ELF-1 (cell line): ENCODE results near the gene TXNL4A.
"Not testable (repeated sequence)": the region's sequence is repeated elsewhere in the genome, so short reads cannot be mapped to it uniquely, and the experiment has no call there.

Experiments used
- DNase-seq: peaks from one replicate; pipeline ENCODE4 v3.0.0-alpha.2; 2016; ENCODE audit warnings: low read depth, low spot score

The TXNL4A gene, protein sequence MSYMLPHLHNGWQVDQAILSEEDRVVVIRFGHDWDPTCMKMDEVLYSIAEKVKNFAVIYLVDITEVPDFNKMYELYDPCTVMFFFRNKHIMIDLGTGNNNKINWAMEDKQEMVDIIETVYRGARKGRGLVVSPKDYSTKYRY

GRCh38 chr18:79988451-79989194 is at the start of gene TXNL4A:
TXNL4A (minus strand) TSS chr18:79988563; CDS start chr18:79988392, 171 bp downstream.
- peak; percentile 70 for DNase-seq

DNA sequence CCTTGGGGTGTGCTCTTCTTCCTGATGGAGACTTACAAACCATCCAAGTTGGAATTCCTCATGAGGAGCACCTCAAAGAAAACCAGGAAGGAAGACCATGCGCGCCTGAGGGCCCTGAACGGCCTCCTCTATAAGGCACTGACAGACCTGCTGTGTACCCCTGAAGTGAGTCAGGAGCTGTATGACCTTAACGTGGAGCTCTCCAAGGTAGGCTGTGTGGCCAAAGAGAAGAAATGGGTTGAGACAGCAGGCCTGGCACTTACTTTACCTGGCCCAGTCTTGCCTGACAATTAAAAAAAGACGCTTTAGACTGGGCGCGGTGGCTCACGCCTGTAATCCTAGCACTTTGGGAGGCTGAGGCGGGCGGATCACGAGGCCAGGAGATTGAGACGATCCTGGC is 48.9 kb upstream of the TXNL4A start:
- peak; percentile 10 for DNase-seq

- DNase-seq = no peak
Measured at GRCh38 chr18:80035997-80036396, 47.6 kb upstream of the TXNL4A start.

GRCh38 chr18:80034852-80035406 is 46.6 kb upstream of the TXNL4A start:
- DNase-seq = no peak

DNA sequence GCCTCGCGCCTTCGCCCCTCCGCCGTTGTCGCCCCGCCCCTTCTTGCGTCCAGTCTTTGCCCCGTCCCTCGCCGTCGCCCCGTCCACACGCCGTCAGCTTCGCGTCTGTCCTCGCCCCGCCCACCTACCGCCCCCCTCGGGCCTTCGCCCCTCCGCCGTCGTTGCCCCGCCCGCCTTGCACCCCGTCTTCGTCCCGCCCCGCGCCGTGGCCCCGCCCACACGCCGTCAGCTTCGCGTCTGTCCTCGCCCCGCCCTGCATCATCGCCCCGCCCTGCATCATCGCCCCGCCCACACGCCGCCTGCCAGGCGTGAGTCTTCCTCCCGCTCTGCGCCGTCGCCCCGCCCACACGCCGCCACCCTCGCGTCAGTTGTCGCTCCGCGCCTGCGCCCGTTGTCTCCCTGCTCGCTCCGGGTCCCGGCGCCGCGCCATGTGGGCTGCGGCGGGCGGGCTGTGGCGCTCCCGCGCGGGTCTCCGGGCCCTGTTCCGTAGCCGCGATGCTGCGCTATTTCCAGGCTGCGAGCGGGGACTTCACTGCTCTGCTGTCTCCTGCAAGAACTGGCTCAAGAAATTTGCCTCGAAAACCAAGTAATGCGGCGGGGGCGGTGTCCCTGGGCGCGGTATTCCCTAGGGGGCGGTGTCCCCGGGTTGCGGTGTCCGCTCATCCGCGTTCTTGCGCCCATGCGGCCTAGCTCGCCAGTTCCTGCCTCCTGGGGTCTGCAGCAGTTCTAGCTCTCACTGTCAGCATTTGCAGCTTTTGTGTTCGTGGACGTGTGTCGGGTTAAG is 45.9 kb upstream of the TXNL4A start, which contains the start of gene RBFA:
Gene RBFA (plus strand): TSS at position 367 of the 784 bp plus-strand sequence. CDS start 62 bp downstream, at position 429.
- DNase-seq = peak; percentile 94

DNA sequence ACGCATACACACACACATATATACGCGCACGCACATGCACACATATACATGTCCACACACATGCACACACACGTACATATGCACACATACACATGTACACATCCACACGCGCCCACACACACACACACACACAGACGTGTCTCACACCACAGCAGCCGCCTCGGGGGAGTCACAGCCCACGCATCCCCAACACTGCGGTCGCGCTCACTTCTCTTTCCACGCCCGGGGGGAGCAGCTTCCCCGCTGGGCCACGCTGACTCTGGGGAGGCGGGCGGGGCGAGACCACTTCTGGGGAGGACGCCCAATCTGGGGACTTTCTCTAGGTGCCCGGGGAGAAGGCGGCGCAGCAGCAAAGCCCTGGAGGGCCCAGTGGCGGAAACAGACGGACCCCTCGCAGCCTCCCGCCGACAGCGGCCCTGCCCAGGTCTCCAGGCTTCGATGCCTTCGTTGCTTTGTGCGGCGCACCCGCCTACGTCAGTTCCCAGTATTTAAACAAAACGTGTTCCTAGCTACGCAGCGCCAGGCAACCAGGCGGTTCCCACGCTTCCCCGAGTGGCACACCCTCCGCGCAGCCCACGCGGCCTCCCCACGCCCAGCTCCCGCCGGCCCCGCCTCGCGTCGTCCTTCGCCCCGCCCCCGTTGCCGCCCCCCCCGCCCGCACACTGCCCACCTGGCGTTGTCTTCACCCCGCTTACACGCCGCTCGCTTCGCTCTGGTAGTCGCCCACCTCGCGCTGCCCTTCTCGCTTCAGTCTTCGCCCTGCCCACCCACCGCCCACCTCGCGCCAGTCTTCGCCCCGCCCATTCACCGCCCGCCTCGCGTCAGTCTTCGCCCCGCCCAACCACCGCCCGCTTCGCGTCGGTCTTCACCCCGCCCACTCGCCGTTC is 45.1 kb upstream of the TXNL4A start:
- peak; percentile 93 for DNase-seq

- no peak for DNase-seq
Measured at GRCh38 chr18:80029690-80030089, 41.3 kb upstream of the TXNL4A start.

- not testable (repeated sequence) for DNase-seq
Measured at GRCh38 chr18:80027719-80028118, 39.4 kb upstream of the TXNL4A start.

- no peak for DNase-seq
Measured at GRCh38 chr18:80026363-80026762, 38.0 kb upstream of the TXNL4A start.

DNA sequence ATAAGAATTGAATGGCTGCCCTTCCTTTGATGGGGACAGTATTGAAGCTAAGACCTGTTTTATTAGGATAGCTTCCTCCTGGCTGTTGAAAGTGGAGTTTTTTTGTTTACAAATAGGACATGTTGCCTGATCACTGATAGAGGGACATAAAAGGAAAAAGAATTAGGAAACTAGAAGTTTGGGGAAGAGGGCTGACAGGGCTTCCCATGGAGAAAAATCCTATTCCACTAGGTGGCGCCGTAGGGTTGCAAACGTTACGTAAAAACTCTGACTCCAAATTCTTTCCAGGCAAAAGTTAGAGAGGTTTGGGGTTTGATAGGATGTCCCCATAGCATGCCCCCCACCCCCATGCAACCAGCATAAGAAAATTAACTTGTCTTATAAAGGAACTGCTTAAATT is 34.8 kb upstream of the TXNL4A start:
- peak; percentile 30 for DNase-seq

GRCh38 chr18:80022613-80023012 is 34.2 kb upstream of the TXNL4A start:
- peak; percentile 12 for DNase-seq

- DNase-seq = no peak
Measured at GRCh38 chr18:80012714-80013113, 24.4 kb upstream of the TXNL4A start.

DNA sequence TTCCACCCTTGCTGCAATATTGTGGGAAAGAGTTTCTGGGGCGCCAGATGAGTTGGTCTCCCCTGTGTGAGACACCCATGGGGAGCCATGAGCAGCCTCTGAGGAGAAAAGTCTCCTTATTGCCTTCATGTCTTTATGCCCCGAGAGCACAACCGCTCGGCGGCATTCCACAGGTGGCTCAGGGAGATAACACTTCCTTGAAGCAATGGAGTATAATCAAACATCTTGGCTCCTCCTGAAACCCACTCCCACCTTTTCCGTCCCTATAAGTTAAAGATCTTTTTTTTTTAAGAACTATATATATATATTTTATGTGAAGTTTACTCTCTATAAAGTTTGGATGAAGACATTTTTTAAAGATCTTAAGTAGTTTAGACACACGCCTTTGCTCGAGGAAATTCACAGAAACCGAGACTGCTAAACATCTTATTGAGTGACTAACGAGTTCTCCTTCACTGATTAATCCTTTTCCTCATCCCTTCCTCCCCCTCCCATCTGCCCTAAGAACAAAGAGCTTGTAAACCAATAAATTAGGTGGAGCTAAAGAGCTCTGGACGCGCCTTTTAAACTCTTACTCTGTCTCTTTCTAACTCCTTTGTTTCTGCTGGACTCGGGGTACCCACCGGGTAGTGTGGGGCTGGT is 23.3 kb upstream of the TXNL4A start:
- DNase-seq = not testable (repeated sequence)

DNA sequence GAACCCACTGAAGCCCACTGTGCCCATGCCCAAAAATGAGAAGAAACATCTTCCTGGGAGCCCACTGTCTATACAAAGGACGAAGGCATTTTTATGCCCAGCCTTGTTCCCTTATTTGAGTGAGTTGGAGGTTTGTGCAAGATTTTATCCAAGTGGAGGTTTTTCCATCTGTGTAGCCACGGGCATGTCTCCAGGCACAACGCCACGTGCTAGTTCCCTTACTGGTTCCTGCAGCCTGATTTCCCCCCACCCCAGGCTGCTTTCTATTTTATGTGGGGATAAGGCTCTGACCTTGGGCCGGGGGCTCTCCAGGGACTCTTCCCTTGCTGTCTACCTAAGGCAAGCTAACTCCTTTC is 22.2 kb upstream of the TXNL4A start:
- no peak for DNase-seq

DNA sequence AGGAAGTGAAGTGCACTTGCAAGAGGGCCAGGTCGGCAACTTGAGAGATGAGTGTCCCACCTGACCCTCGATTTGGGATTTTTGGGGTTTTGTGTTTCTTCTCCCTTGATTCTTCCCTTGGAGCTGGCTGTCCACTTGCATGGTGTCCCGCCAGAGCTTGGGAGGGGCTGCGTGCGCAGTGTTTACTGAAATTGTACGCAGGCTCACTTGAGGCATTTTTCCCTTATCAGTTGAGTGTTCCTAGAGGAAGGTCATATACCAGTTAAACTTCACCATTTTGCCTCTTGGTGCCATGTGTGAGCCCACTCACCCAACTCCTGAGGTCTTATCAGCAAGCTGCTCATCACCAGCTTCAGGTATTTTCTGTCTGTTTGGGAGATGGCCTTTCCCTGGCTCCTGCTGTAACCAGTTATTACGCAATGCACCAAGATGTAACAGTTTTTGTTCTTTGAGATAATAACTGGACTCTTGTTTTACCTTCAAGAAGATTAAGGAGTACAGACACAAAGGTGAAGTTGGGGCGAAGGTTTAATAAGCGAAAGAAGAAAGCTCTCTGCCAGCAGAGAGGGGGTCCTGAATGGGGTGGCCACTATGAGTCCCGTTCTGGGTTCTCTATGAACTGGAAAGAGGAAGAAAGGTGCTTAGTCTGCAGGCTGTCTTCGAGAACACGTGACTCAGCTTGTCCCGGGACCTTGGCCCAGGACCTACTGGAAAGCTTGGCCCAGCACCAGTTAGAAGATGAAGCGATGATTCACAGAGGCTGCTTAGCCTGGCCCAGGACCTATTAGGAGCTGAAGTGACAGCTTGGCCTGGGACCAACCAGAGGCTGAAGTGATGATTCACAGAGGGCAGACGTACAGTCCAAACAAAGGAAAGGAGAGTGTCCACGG is 21.5 kb upstream of the TXNL4A start:
- no peak for DNase-seq

DNA sequence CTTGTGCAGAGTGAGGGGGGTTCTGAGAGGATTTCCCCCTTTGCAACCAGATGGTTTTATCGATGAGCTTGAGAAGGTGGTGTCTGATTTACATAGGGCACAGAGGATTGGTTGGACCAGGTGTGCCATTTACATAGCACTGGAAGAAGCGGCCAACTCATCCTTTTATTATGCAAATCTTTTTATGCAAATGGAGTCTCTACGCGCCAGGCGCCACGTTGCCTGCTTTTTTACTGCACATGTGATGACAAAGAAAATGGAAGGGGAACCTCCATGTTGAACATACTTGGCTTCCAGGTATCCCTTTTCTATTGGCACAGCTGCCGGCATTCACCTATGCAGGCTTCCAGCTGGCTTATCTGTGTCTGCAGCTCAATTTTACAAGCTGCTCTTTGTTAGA is 18.4 kb upstream of the TXNL4A start:
- DNase-seq = peak; percentile 60

- no peak for DNase-seq
Measured at GRCh38 chr18:80004600-80005342, 16.4 kb upstream of the TXNL4A start.

DNA sequence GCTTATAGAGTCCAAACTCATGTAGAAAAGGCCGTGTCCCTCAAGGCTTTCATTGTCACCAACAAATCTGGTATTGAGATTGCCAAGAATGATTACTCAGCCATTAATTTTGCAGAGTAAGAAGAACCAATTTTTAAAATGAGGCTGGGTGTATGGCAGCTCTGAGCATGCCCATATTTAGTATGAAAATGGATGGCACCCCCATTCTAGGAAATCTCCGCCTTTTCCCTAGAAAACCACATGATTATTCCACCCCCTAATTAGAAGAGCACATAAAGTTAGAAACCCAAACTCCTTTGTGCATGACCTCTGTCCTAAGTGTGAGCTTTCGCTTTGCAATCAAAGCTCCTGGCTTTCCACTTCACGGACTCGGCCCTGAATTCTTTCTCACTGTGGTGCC is 14.1 kb upstream of the TXNL4A start:
- no peak for DNase-seq

- no peak for DNase-seq
Measured at GRCh38 chr18:80000877-80001276, 12.5 kb upstream of the TXNL4A start.
